Mucosa of gallbladder (tissue), 1 donor: Measurements from ENCODE around the gene DBR1. TPM values are rescaled to one million over a fixed set of nuclear protein-coding genes. Genes with fewer than 3 reads are reported as not detected.

Experiments
- DNase-seq: peaks from one replicate; pipeline ENCODE4 v3.0.0-alpha.2; 2020; ENCODE audit warnings: low spot score
- total RNA-seq: library from RNA; stranded (reverse); gene quantifications from one replicate; pipeline ENCODE4 v1.2.1, GENCODE V29; 2021
- donor health status: DM: no; HTN: no; CAD: no.

DBR1 gene
- total RNA-seq, 1 donor from 2014 or later: 19.2 TPM

DNA sequence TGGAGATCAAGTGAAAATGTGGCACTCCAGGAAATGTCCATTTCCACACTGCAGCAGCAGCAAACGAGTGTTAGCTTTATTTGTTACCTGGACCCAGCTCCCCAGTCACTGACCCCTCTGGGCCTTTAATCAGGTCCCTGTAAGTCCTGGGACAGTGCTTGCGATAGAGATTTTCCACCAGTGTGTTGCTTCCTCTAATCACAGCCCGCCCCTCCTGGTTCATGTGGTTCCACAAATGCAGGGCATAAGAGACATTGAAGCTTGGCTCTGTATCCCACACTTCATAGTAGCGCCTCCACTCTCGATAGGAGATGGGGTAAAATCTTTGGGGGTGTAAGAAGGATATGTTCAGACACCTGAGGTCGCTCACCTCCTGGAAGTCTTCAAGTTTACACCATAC, 50.5 kb downstream of the DBR1 start:
- no peak for DNase-seq

DNA sequence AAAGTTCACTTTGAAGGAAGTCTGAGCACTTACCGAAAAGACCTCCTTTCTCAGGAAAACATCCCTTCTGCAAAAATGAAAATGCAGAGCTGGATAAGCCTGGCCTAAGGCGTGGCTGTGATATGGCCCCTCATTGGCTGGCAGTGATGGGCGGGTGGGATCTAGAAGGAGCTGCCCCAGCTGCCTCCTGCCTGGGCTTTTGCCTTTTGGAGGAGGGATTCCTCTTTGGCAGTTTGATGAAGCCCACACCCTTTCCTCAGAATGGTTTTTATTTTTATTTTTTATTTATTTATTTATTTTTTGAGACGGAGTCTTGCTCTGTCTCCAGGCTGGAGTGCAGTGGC, 55.3 kb downstream of the DBR1 start:
- no peak for DNase-seq

DNA sequence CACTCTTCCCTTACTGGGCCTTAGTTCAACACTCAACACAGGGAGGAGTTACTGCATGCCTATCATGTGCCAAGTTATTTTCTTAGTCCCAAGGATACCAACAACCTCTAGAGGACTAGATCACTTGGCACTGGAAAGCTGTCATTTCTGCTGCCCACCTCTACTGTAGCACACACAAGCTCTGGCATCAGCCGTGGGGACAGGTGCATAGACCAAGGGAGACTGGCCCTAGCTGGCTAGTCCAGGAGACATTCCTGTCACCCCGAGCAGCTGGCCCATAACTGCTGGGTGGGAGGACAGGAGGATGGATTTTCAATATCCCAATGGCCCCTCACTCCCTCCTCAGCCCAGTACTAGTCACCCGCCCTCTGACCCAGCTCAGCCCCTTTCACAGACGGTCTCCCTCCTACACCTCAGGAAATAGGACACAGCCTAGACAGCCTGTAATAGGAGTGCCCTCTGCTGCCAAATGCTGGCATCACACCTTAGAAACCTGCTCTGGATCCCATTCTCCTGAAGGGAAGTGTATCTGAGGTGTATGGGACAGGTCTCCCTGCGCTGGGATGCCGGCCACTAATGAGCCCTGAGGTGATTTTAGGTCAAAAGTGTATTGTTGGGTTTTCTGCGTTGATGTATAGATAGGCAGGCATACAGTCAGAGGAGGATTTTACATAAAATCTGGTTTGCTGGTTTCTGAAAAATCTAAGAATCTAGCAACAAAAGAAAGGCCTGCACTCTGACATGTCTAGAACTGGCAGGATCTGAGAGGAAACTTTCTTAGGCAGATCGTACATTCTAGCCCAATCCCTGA, 55.9 kb downstream of the DBR1 start:
- peak; percentile 71 for DNase-seq

DNA sequence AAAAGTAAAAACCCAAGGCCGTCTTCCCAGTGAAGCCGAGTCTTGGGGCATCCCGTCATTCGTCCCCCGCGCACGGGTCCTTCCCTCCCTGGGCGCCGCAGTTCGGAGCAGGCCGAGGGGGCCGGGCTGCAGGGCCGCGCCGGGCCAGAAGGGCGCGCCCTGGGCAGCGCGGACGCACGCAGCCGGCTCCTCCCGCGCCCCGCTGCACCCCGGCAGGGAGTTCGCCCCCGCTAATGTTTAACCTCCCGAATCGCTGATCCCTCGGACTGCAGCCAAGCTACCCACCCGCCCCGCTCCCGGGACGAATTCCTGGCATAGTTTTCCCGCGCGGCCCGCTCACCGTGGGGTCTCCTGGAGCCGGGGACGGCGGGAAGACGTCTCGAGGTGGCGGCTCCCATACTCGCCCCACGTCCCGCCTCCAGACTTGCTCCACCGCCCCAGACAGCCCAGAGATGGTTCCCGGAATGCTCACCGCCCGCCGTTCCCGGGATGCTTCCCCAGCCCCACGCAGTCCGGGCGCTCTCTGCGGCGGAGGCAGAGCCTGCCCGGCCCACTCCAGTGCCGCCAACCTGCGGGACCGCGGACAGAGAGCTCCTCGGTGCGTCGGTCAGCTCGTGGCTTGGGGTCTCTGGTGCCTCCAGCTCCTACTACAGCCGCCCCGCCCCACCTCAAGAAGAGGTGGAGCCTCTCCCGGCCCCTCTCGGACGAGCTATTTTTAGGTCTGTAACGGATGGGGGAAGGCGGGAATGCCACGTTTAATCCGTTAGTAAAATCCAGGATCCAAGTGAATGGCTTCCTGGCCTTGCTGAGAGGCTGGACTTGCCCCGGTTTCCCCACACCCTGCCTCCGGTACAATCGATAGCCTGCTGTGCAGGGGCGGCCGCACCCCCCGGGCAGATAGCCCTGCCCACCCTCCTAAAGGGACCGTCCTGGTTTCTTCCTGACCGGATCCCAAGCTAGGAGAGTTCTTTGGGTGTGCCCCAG, 59.4 kb downstream of the DBR1 start, which contains the start of gene DZIP1L:
DZIP1L (minus strand) TSS at position 621 of the 984 bp plus-strand sequence. CDS start 11,637 bp downstream, outside the sequence.
- peak; percentile 30 for DNase-seq

DNA sequence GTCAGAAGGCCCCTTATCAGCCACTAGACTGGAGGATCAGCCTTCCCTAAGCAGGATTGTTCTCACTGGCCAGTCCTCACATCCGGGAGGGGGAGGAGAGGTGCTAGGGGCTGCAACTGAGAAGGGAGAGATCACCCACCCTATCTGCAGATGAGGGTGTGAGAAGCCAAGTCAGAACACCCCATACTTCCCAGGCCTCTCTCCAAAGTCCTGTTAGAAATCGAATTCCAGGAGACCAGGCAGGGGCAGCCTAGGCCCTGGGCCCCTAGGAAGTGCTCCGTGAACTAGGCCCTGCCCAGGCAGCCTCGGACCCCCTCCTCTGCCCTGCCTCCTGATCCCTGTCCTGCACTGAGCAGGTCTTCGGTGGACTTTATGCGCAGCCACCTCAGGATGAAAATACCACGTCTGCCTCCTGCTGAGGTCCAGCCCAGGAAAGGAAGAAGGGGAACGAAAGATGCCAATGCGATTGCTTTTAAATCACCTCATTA, 60.2 kb downstream of the DBR1 start:
- DNase-seq: no peak

DNA sequence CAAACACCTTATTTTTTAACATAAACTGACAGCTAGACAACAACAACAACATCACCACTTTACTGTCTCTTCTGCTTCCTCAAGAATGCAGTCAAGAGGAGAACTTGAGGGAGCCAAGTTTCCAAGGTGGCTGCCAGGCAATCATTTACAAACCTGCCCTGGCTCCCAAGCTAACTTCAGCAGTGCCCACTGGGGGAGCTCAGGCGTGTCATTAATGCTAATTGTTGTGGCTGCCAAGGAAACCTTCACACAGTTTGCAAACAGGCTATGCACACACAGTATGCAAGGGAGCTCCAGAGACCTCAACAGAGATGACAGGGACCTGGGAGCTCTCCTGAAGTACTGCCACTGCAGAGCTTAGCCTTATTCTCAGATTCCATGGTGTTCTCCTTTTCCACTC, 61.4 kb downstream of the DBR1 start:
- peak; percentile 43 for DNase-seq

DNA sequence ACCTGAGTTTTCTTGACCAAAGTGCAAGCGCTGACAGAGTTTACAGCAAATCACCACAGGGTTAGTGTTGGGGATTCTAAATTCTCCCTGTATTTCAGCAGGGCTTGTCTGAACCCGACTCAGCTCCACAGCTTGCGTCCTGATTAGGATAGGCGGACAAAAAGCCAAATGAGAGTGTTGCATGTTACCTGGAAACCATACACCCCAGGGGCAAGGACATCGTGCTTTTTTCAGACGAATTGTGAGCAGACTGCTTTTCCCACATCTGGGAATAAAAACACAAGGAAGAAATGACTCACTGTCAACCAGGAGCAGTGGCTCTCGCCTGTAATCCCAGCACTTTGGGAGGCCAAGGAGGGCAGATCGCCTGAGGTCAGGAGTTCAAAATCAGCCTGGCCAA, 62.4 kb downstream of the DBR1 start:
- DNase-seq: no peak

Other genes with a start within 250 kb of the DBR1 start
- 6.7 TPM for gene CLDN18, start 164.8 kb downstream of the DBR1 start, total RNA-seq
- 13.7 TPM for gene DZIP1L, start 59.3 kb downstream of the DBR1 start, total RNA-seq
- gene A4GNT, start 42.5 kb downstream of the DBR1 start, total RNA-seq: not detected
- 40.8 TPM for gene ARMC8, start 12.4 kb upstream of the DBR1 start, total RNA-seq
- 2.6 TPM for gene NME9, start 154.9 kb upstream of the DBR1 start, total RNA-seq
- 31.7 TPM for gene MRAS, start 173.7 kb upstream of the DBR1 start, total RNA-seq